Common myeloid progenitor, CD34-positive (primary cell): Measurements from ENCODE around the gene NISCH.

ENCODE experiments used
- CTCF ChIA-PET: fragments of 350-600 bp; sonication (Branson Sonifier 250); formaldehyde crosslinking; loops from one replicate; lab custom pipeline; 2021; ENCODE audit warnings: antibody characterized with exemption; lab: Charles Lee
- POLR2A ChIA-PET: fragments of 350-600 bp; sonication (Branson Sonifier 250); formaldehyde crosslinking; loops from one replicate; lab custom pipeline; 2021; ENCODE audit warnings: antibody characterized with exemption; lab: Charles Lee
- DNase-seq, 3 donors: peaks; one replicate each; pipeline versions ENCODE4 v3.0.0 to v3.0.0-alpha.2; 2013
- H3K27ac ChIP-seq, 2 experiments: 1 replicate in 1 of 2; 2 replicates in 1 of 2; pipeline ENCODE4 v1.7.0; 2013; ENCODE audit warnings: inconsistent platforms in 2 of 2, low read length in 2 of 2, mild to moderate bottlenecking in 2 of 2, low read depth in 1 of 2, moderate library complexity in 1 of 2; ENCODE audit not compliant: severe bottlenecking in 2 of 2, insufficient read depth in 1 of 2, poor library complexity in 1 of 2
- H3K27me3 ChIP-seq, 5 experiments: replicated peaks in 2 of 5; 1 replicate in 3 of 5; 2 replicates in 2 of 5; pipeline versions ENCODE4 v1.6.1 to v1.7.0; 2013; ENCODE audit warnings: low read length in 4 of 5, mild to moderate bottlenecking in 2 of 5, moderate library complexity in 2 of 5, inconsistent platforms in 1 of 5; ENCODE audit not compliant: insufficient read depth in 5 of 5, control insufficient read depth in 4 of 5
- H3K36me3 ChIP-seq, 4 experiments: 1 replicate in 2 of 4; 2 replicates in 2 of 4; pipeline versions ENCODE4 v1.6.1 to v1.7.0; 2013; ENCODE audit warnings: low read length in 3 of 4, control low read depth in 1 of 4, mild to moderate bottlenecking in 1 of 4; ENCODE audit not compliant: control insufficient read depth in 4 of 4, insufficient read depth in 4 of 4
- H3K4me1 ChIP-seq, 4 experiments: 1 replicate in 3 of 4; 2 replicates in 1 of 4; pipeline versions ENCODE4 v1.6.1 to v1.7.1; 2013; ENCODE audit warnings: low read length in 3 of 4, mild to moderate bottlenecking in 3 of 4, control low read depth in 1 of 4, inconsistent platforms in 1 of 4, moderate library complexity in 1 of 4; ENCODE audit not compliant: control insufficient read depth in 4 of 4, insufficient read depth in 4 of 4; ENCODE audit errors: control extremely low read depth in 1 of 4
- H3K4me3 ChIP-seq, 7 experiments: 1 replicate in 4 of 7; 2 replicates in 3 of 7; pipeline versions ENCODE4 v1.5.1 to v1.7.0; 2013; ENCODE audit warnings: mild to moderate bottlenecking in 7 of 7, low read length in 6 of 7, moderate library complexity in 6 of 7, inconsistent platforms in 2 of 7, low read depth in 2 of 7, control low read depth in 1 of 7; ENCODE audit not compliant: insufficient read depth in 4 of 7, control insufficient read depth in 1 of 7; ENCODE audit errors: extremely low read depth in 1 of 7
- H3K9me3 ChIP-seq, 5 experiments: 1 replicate in 4 of 5; 2 replicates in 1 of 5; pipeline versions ENCODE4 v1.6.1 to v1.7.1; 2013; ENCODE audit warnings: low read length in 4 of 5, mild to moderate bottlenecking in 2 of 5, inconsistent platforms in 1 of 5, low read depth in 1 of 5, moderate library complexity in 1 of 5; ENCODE audit not compliant: control insufficient read depth in 4 of 5, insufficient read depth in 2 of 5; ENCODE audit errors: control extremely low read depth in 1 of 5
- WGBS: methylation state at CpG from one replicate; pipeline ENCODE4 v1.1.5; 2013; ENCODE audit not compliant: insufficient coverage; 5-methylcytosine and 5-hydroxymethylcytosine counted together

The NISCH gene

DNA sequence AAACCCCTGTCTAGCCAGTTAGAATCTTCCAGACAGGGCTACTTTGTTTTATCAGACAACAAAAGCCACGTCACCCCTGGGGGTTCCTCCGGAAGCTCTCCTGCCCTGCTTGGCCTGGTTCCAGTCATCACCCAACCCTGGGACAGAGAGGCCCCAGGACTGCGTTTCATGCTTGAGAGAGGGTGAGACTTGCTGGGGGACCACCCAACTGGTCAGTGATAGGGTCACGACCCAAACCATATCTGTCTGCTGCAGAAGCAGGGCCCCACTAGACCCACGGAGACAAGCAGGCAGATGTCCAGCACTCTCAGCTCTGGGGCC lies 77.1 kb downstream of the NISCH start:
- Histone ChIP-seq H3K4me1 (peaks cover 11 to 58% (median 42%) of the 10 kb centered on the region in 4 experiments), H3K27ac (no peak overlapping the region), H3K27me3 (no peaks in the 10 kb centered on the region), H3K4me3 (peak overlapping the region in 6 of 7 experiments; percentile 42 to 75 (median 68)), H3K9me3 (no peaks in the 10 kb centered on the region), H3K36me3 (peaks cover 5 to 31% (median 15%) of the 10 kb centered on the region in 4 experiments)
- WGBS: 17% methylated on average over 4 of the region's 5 CpGs
- POLR2A ChIA-PET: interaction anchor here (0.6 to 2.0 kb wide), 3 partner anchors 21 to 42 kb away, joined by 6 to 7 read pairs (median 7); partner anchors contain the start of gene STAB1
- CTCF ChIA-PET: interaction anchor here (1.0 to 1.1 kb wide), 2 partner anchors 36 to 60 kb away, joined by 3 read pairs; no protein-coding TSS in a partner anchor
- DNase-seq: peak; percentile 66 to 84 (median 81)

GRCh38 chr3:52532838-52533622 lies 77.6 kb downstream of the NISCH start:
- Histone ChIP-seq H3K27me3 (no peaks in the 10 kb centered on the region), H3K4me3 (peak overlapping the region; percentile 23 to 75 (median 68)), H3K4me1 (peaks cover 12 to 63% (median 48%) of the 10 kb centered on the region in 4 experiments), H3K27ac (no peak overlapping the region), H3K9me3 (no peaks in the 10 kb centered on the region), H3K36me3 (peaks cover 2 to 31% (median 10%) of the 10 kb centered on the region in 4 experiments)
- WGBS: 3% methylated on average over 58 of the region's 78 CpGs
- CTCF ChIA-PET: interaction anchor here (1.0 to 1.1 kb wide), 2 partner anchors 37 to 61 kb away, joined by 3 read pairs; no protein-coding TSS in a partner anchor
- peak in 2 of 3 donors; percentile 15 to 29 for DNase-seq
- POLR2A ChIA-PET: interaction anchor here (2.0 kb wide), 1 partner anchor 43 kb away, joined by 7 read pairs; no protein-coding TSS in a partner anchor

DNA sequence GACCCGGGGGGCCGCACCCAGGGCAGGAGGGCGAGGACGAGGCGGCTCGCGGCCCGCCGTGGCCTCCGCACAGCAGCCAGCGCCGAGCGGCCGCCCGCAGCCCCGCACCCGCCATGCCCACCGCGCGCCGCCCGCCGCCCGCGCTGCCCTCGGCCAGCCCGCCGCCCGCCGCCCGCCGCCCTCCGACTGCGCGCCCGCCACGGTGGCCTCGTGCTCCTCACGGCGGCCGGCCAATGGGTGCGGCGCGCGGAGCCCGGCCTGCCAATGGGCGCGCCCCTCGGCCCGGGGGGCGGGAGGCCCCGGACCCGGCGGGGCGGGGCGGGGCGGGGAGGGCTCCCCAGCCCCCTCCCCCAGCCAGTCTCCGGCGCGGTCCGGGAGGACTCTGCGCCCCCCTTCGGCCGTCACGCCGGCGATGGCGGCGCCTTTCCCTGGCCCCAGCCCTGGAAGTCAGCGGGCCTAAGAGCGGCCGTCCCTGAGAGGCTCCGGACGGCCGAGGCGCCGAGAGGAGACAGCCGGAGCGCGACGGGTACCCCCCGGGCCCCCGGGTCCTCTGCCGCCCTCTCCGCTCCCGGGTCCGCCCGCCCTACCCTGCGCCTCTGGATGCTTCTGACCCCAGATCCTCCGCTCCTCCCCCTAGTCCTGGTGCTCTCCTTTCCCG lies 78.3 kb downstream of the NISCH start, which contains the start of gene NT5DC2:
TSS of gene NT5DC2 (minus strand) at position 235 of the 658 bp plus-strand sequence. CDS start at position 115, 120 bp downstream.
- Histone ChIP-seq H3K36me3 (peaks cover 0 to 26% (median 4%) of the 10 kb centered on the region in 4 experiments), H3K4me1 (peaks cover 12 to 70% (median 51%) of the 10 kb centered on the region in 4 experiments), H3K9me3 (no peaks in the 10 kb centered on the region), H3K4me3 (peak within 1 kb of the TSS; percentile 28 to 75 (median 68)), H3K27me3 (no peaks in the 10 kb centered on the region), H3K27ac (no peak within 1 kb of the TSS)
- POLR2A ChIA-PET: interaction anchor here (2.0 kb wide), 1 partner anchor 43 kb away, joined by 7 read pairs; no protein-coding TSS in a partner anchor
- WGBS: under 1% methylated on average over 36 of the region's 91 CpGs
- CTCF ChIA-PET: interaction anchor here (1.1 kb wide), 1 partner anchor 37 kb away, joined by 3 read pairs; no protein-coding TSS in a partner anchor
- DNase-seq: peak; percentile 54 to 68 (median 62)

DNA sequence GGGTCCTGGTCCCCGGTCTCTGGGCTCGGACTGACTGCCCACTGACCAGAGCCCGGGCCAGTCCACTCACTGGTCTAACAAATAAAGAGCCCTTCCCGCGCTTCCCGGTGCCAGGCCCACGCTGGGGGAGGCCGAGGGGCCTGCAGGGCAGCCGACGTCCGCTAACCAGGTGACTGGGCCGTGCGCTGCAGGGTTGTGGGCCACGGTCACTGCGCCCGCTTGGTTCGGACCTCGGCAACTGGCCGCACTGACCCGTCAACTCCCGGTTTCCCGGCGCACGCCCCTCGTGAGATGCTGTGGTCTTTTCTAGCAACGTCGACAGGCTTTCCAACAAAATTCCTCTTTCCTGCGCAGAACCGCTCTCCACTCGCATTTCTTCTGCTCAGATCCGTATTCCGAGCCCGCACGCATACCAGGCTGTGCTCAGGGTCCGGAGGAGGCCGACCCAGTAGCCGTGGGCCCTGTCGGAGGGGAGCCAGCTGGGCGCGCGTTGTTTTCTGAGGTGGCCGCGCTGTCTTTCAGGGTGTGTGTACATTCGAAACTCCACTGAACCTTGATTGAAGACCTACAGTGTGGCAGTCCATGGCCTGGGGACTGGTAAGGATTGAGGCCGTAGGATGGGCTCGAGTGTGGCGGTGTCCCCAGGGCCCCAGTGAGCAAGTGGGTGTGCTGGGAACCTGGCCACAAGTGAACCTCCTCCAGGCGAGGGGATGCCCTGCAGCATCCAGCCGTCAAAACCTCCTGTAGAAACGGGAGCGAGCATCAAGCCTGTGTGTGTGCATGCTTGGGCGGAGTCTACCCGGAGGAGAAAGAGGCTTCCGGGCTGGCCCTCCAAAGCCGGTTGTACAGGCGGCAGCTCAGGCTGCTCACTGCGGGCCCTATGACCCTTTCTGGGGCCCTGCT lies 79.1 kb downstream of the NISCH start:
- POLR2A ChIA-PET: no interaction called here
- H3K27ac ChIP-seq: no peak overlapping the region

GRCh38 chr3:52535411-52536111 lies 80.2 kb downstream of the NISCH start:
- Histone ChIP-seq H3K4me1 (peaks cover 14 to 74% (median 55%) of the 10 kb centered on the region in 4 experiments), H3K36me3 (peaks cover 0 to 22% (median 2%) of the 10 kb centered on the region in 4 experiments), H3K9me3 (no peaks in the 10 kb centered on the region), H3K27ac (no peak overlapping the region), H3K27me3 (no peaks in the 10 kb centered on the region), H3K4me3 (peak overlapping the region in 4 of 7 experiments; percentile 31 to 81 (median 68))
- 95% methylated on average over 8 of the region's 19 CpGs for WGBS
- DNase-seq: no peak
- ChIA-PET POLR2A (interaction anchor here (0.5 to 1.0 kb wide), 3 partner anchors 21 to 40 kb away, joined by 3 to 5 read pairs (median 5); partner anchors contain the start of gene STAB1), CTCF (interaction anchor here (0.7 to 1.4 kb wide), 7 partner anchors 17 to 65 kb away, joined by 3 to 4 read pairs (median 3); no protein-coding TSS in a partner anchor)

More for the DNA sequence above, 79.1 kb downstream of the NISCH start:
- H3K4me3 ChIP-seq: peak overlapping the region in 6 of 7 experiments; percentile 17 to 67 (median 56)
- peaks cover 14 to 77% (median 57%) of the 10 kb centered on the region in 4 experiments for H3K4me1 ChIP-seq
- CTCF ChIA-PET: no interaction called here
- DNase-seq: no peak
- H3K27me3 ChIP-seq: no peaks in the 10 kb centered on the region
- no peaks in the 10 kb centered on the region for H3K9me3 ChIP-seq
- peaks cover 0 to 24% (median 2%) of the 10 kb centered on the region in 4 experiments for H3K36me3 ChIP-seq
- 88% methylated on average over 54 of the region's 57 CpGs for WGBS

- ChIA-PET POLR2A (interaction anchor here (0.5 to 1.1 kb wide), 4 partner anchors 16 to 41 kb away, joined by 3 to 5 read pairs (median 4); partner anchors contain the start of gene STAB1), CTCF (interaction anchor here (0.7 to 1.4 kb wide), 7 partner anchors 16 to 65 kb away, joined by 3 to 4 read pairs (median 3); no protein-coding TSS in a partner anchor)
- peaks cover 3 to 23% (median 5%) of the 10 kb centered on the region in 4 experiments for H3K36me3 ChIP-seq
- no peak for DNase-seq
- no peak overlapping the region for H3K27ac ChIP-seq
- H3K27me3 ChIP-seq: no peaks in the 10 kb centered on the region
- WGBS: 0% methylated on average over 1 of the region's 9 CpGs
- no peaks in the 10 kb centered on the region for H3K9me3 ChIP-seq
- peak overlapping the region in 4 of 7 experiments; percentile 31 to 81 (median 68) for H3K4me3 ChIP-seq
- peaks cover 14 to 70% (median 55%) of the 10 kb centered on the region in 4 experiments for H3K4me1 ChIP-seq
These were observed 80.6 kb downstream of the NISCH start for GRCh38 chr3:52536112-52536368.
